Lung (tissue), 12 donors: ENCODE measurements around the gene MMP21. TPM values are rescaled to one million over a fixed set of nuclear protein-coding genes. Genes with fewer than 3 reads are reported as not detected.

ENCODE experiments used
- ATAC-seq: fragments of 200-7000 bp; cut with Tn5 transposase; one replicate; pipeline ENCODE4 v1.9.1; 2020; ENCODE audit warnings: moderate number of reproducible peaks; ENCODE audit not compliant: insufficient read depth, low FRiP score
- DNase-seq, 3 donors: peaks; one replicate each; pipeline ENCODE4 v3.0.0-alpha.2; 2013 to 2017
- H3K27ac ChIP-seq, 2 donors: one replicate each; pipeline ENCODE4 v1.5.1; 2013; ENCODE audit warnings: mild to moderate bottlenecking in 2 of 2, moderate library complexity in 2 of 2, control low read depth in 1 of 2, inconsistent platforms in 1 of 2, low read depth in 1 of 2, low read length in 1 of 2
- H3K27me3 ChIP-seq, 3 donors: one replicate each; pipeline ENCODE4 v1.5.1; 2013; ENCODE audit warnings: low read length in 2 of 3; ENCODE audit not compliant: control insufficient read depth in 3 of 3, insufficient read depth in 3 of 3
- H3K36me3 ChIP-seq, 4 donors: one replicate each; pipeline ENCODE4 v1.5.1; 2013; ENCODE audit warnings: low read length in 4 of 4, mild to moderate bottlenecking in 1 of 4, moderate library complexity in 1 of 4; ENCODE audit not compliant: control insufficient read depth in 4 of 4, insufficient read depth in 4 of 4
- H3K4me1 ChIP-seq, 5 donors: one replicate each; pipeline ENCODE4 v1.5.1; 2013; ENCODE audit warnings: low read length in 5 of 5, mild to moderate bottlenecking in 2 of 5, moderate library complexity in 1 of 5; ENCODE audit not compliant: control insufficient read depth in 5 of 5, insufficient read depth in 5 of 5
- H3K4me3 ChIP-seq: one replicate; pipeline ENCODE4 v1.5.1; 2013; ENCODE audit warnings: mild to moderate bottlenecking, control low read depth, moderate library complexity
- H3K9ac ChIP-seq, 2 donors: one replicate each; pipeline ENCODE4 v1.5.1; 2013; ENCODE audit warnings: low read length in 2 of 2, control low read depth in 1 of 2; ENCODE audit not compliant: insufficient read depth in 1 of 2
- H3K9me3 ChIP-seq, 4 donors: one replicate each; pipeline ENCODE4 v1.5.1; 2013; ENCODE audit warnings: low read length in 3 of 4, mild to moderate bottlenecking in 1 of 4, moderate library complexity in 1 of 4; ENCODE audit not compliant: control insufficient read depth in 4 of 4, insufficient read depth in 3 of 4
- CTCF ChIP-seq: IDR thresholded peaks from 2 replicates; pipeline ENCODE4 v1.5.1; 2012; ENCODE audit warnings: mild to moderate bottlenecking; ENCODE audit errors: control extremely low read depth, extremely low read depth
- WGBS, 2 donors: extraction: QIAGEN DNeasy Blood & Tissue Kit; methylation state at CpG; one replicate each; pipeline ENCODE4 v1.1.7; 2013; 5-methylcytosine and 5-hydroxymethylcytosine counted together
- polyA plus RNA-seq, 2 donors: library from polyadenylated mRNA; stranded (reverse); fragments of 200-250 nt; gene quantifications; one replicate each; pipeline ENCODE4 v1.2.1, GENCODE V29; 2013
- total RNA-seq, 2 donors: library from RNA; depleted of rRNA in 1 of 2; stranded (reverse); fragments of >200 nt in 1 of 2; gene quantifications; one replicate each; pipeline ENCODE4 v1.2.1, GENCODE V29; 2014 to 2021
- donor health status: control.
- donor health status: control.
- donor health status: Bipolar disorder and iron deficiency.
- donor health status: healthy.
- donor health status: DM: yes; HTN: yes; CAD: no.

The MMP21 gene
- total and polyA plus RNA-seq, 4 donors = 0.03 to 0.46 (median 0.15) TPM

- no peaks in the 10 kb centered on the region for H3K27me3 ChIP-seq
- H3K36me3 ChIP-seq = peaks cover 0 to 9% (median 4%) of the 10 kb centered on the region in 4 donors
- 51 to 69% methylated on average over 6 of the region's 6 CpGs for WGBS, 2 donors
- no peak for ATAC-seq
- no peaks in the 10 kb centered on the region for H3K9me3 ChIP-seq
- no peak overlapping the region for H3K27ac ChIP-seq
- peak in 2 of 3 donors; percentile 12 to 19 for DNase-seq
- no peak for TF ChIP-seq CTCF
- no peaks in the 10 kb centered on the region for H3K4me1 ChIP-seq
- H3K4me3 ChIP-seq = no peak overlapping the region
- H3K9ac ChIP-seq = no peak overlapping the region
Observed at GRCh38 chr10:125783957-125784356, 8.3 kb upstream of the MMP21 start.

GRCh38 chr10:125783408-125783807 is 7.8 kb upstream of the MMP21 start:
- Histone ChIP-seq H3K9ac (no peak overlapping the region), H3K4me3 (no peak overlapping the region), H3K27me3 (no peaks in the 10 kb centered on the region), H3K36me3 (peaks cover 0 to 5% (median 1%) of the 10 kb centered on the region in 4 donors), H3K27ac (no peak overlapping the region), H3K9me3 (no peaks in the 10 kb centered on the region), H3K4me1 (no peaks in the 10 kb centered on the region)
- ATAC-seq = no peak
- WGBS, 2 donors = 91 to 93% methylated on average over 7 of the region's 7 CpGs
- no peak for DNase-seq
- TF ChIP-seq CTCF = no peak

- Histone ChIP-seq H3K9me3 (no peaks in the 10 kb centered on the region), H3K4me3 (no peak overlapping the region), H3K27ac (no peak overlapping the region), H3K4me1 (no peaks in the 10 kb centered on the region), H3K36me3 (peaks cover 0 to 1% (median 0%) of the 10 kb centered on the region in 4 donors), H3K9ac (no peak overlapping the region), H3K27me3 (no peaks in the 10 kb centered on the region)
- 90 to 91% methylated on average over 11 of the region's 11 CpGs for WGBS, 2 donors
- no peak for ATAC-seq
- DNase-seq = no peak
- TF ChIP-seq CTCF = no peak
Observed at GRCh38 chr10:125782616-125783015, 7.0 kb upstream of the MMP21 start.

- Histone ChIP-seq H3K27ac (no peak overlapping the region), H3K36me3 (no peaks in the 10 kb centered on the region), H3K9me3 (no peaks in the 10 kb centered on the region), H3K4me3 (no peak overlapping the region), H3K27me3 (no peaks in the 10 kb centered on the region), H3K9ac (no peak overlapping the region), H3K4me1 (no peaks in the 10 kb centered on the region)
- no peak for TF ChIP-seq CTCF
- ATAC-seq = no peak
- DNase-seq = no peak
- WGBS, 2 donors = 88 to 89% methylated on average over 11 of the region's 11 CpGs
Observed at GRCh38 chr10:125782054-125782453, 6.4 kb upstream of the MMP21 start.
